Astrocyte (in vitro differentiated cells and primary cell): Measurements from ENCODE around the gene AFF2. TPM values are rescaled to one million over a fixed set of nuclear protein-coding genes. Genes with fewer than 3 reads are reported as not detected.
A peak's percentile ranks its signal among the peaks of the same experiment; 100 is the strongest.

Experiments used
- DNase-seq: peaks from one replicate; pipeline ENCODE4 v3.0.0-alpha.2; 2010; ENCODE audit warnings: low read depth
- FAIRE-seq: peaks from 2 replicates; lab custom pipeline; 2011; peaks lifted over from hg19 to GRCh38; lab: Jason Lieb, UNC
- H2AFZ ChIP-seq: 2 replicates; pipeline ENCODE4 v1.6.0; 2012; ENCODE audit warnings: low read depth, low read length, inconsistent platforms
- H3K27ac ChIP-seq: 2 replicates; pipeline ENCODE4 v1.5.1; 2011; ENCODE audit warnings: low read depth, low read length, inconsistent platforms
- H3K27me3 ChIP-seq: 2 replicates; pipeline ENCODE4 v1.6.0; 2011; ENCODE audit warnings: low read length, inconsistent platforms; ENCODE audit not compliant: insufficient read depth
- H3K36me3 ChIP-seq: 2 replicates; pipeline ENCODE4 v1.5.1; 2011; ENCODE audit warnings: low read length, inconsistent platforms; ENCODE audit not compliant: insufficient read depth
- H3K4me1 ChIP-seq: 2 replicates; pipeline ENCODE4 v1.5.1; 2011; ENCODE audit warnings: low read length, inconsistent platforms; ENCODE audit not compliant: insufficient read depth
- H3K4me2 ChIP-seq: 2 replicates; pipeline ENCODE4 v1.6.0; 2012; ENCODE audit warnings: low read length, inconsistent platforms
- H3K4me3 ChIP-seq: 2 replicates; pipeline ENCODE4 v1.5.1; 2011; ENCODE audit warnings: low read depth, mild to moderate bottlenecking, low read length, inconsistent platforms; ENCODE audit not compliant: insufficient read depth
- H3K79me2 ChIP-seq: 2 replicates; pipeline ENCODE4 v1.6.0; 2012; ENCODE audit warnings: mild to moderate bottlenecking, low read length, inconsistent platforms; ENCODE audit not compliant: insufficient read depth
- H3K9ac ChIP-seq: 2 replicates; pipeline ENCODE4 v1.6.0; 2012; ENCODE audit warnings: mild to moderate bottlenecking, low read length, inconsistent platforms
- H3K9me3 ChIP-seq: 2 replicates; pipeline ENCODE4 v1.5.1; 2012; ENCODE audit warnings: low read depth, mild to moderate bottlenecking, low read length, inconsistent platforms; ENCODE audit not compliant: insufficient read depth
- H4K20me1 ChIP-seq: 2 replicates; pipeline ENCODE4 v1.6.0; 2012; ENCODE audit warnings: low read length, inconsistent platforms; ENCODE audit not compliant: insufficient read depth
- H3K27ac Mint-ChIP-seq: one replicate; pipeline ENCODE4 v1.8.0; 2021; ENCODE audit warnings: mild to moderate bottlenecking, mixed read lengths; ENCODE audit not compliant: unreplicated experiment
- H3K27me3 Mint-ChIP-seq: one replicate; pipeline ENCODE4 v1.8.0; 2021; ENCODE audit warnings: low read depth, mixed read lengths; ENCODE audit not compliant: unreplicated experiment
- H3K36me3 Mint-ChIP-seq: one replicate; pipeline ENCODE4 v1.8.0; 2021; ENCODE audit warnings: low read depth, mixed read lengths; ENCODE audit not compliant: unreplicated experiment
- H3K4me1 Mint-ChIP-seq: one replicate; pipeline ENCODE4 v1.8.0; 2021; ENCODE audit warnings: low read depth, mixed read lengths; ENCODE audit not compliant: unreplicated experiment
- H3K4me3 Mint-ChIP-seq: one replicate; pipeline ENCODE4 v1.8.0; 2021; ENCODE audit warnings: mild to moderate bottlenecking, moderate library complexity, mixed read lengths; ENCODE audit not compliant: unreplicated experiment
- H3K9me3 Mint-ChIP-seq: one replicate; pipeline ENCODE4 v1.8.0; 2021; ENCODE audit warnings: mild to moderate bottlenecking, mixed read lengths; ENCODE audit not compliant: unreplicated experiment
- EZH2 ChIP-seq: IDR thresholded peaks from 2 replicates; pipeline ENCODE4 v1.6.1; 2012; ENCODE audit warnings: mild to moderate bottlenecking, low read length, inconsistent platforms; ENCODE audit not compliant: insufficient read depth
- total RNA-seq: library from RNA; stranded (reverse); gene quantifications from 2 replicates; pipeline ENCODE4 v1.2.1, GENCODE V29; 2021
- TF ChIP-seq, protein P1 (sequence below): IDR thresholded peaks from 2 replicates; pipeline ENCODE4 v1.5.1; 2011; ENCODE audit warnings: low read depth, mild to moderate bottlenecking, inconsistent platforms, low read length, moderate library complexity; ENCODE audit not compliant: insufficient read depth

Gene AFF2
- total RNA-seq, 1 donor from 2014 or later: 8.3 TPM

DNA sequence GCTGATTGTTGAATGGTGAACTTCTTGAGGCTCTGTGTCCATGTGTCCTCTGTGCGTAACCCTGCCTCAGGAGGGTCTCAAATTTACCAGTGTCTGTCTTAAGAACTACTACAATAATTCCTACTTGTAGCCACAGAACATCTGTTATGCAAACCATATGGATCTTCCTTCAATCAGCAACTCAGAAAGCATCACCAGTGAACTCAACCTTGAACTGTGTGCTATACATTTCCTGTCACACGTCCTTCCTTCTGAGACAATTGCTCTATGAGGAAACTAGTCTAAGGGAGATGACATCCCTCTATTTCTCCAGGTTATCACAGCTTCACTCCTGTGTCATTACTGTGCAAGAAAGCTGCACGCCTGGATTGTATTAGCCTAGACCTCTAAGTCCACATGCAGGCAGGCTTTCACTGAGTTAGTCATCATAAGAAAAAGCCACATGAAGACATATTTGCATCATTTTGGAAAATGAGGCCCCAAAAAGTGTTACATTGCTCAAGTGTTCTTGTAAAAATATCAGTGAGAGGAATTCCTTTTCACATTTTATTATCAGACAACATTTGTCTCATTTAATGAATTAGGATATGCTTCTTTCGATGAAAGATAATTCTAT, 157.8 kb downstream of the AFF2 start:
- H3K4me1 ChIP-seq: no peaks in the 10 kb centered on the region
- no peak overlapping the region for H2AFZ ChIP-seq
- Mint-ChIP-seq H3K4me3 (no peak overlapping the region), H3K27me3 (no peaks in the 10 kb centered on the region), H3K9me3 (no peaks in the 10 kb centered on the region), H3K27ac (peak overlapping the region; percentile 84), H3K4me1 (peaks cover 12% of the 10 kb centered on the region), H3K36me3 (no peaks in the 10 kb centered on the region)
- no peak overlapping the region for H3K9ac ChIP-seq
- DNase-seq: no peak
- H4K20me1 ChIP-seq: no peaks in the 10 kb centered on the region
- H3K79me2 ChIP-seq: no peaks in the 10 kb centered on the region
- H3K27me3 ChIP-seq: no peaks in the 10 kb centered on the region
- TF ChIP-seq, protein P1, sequence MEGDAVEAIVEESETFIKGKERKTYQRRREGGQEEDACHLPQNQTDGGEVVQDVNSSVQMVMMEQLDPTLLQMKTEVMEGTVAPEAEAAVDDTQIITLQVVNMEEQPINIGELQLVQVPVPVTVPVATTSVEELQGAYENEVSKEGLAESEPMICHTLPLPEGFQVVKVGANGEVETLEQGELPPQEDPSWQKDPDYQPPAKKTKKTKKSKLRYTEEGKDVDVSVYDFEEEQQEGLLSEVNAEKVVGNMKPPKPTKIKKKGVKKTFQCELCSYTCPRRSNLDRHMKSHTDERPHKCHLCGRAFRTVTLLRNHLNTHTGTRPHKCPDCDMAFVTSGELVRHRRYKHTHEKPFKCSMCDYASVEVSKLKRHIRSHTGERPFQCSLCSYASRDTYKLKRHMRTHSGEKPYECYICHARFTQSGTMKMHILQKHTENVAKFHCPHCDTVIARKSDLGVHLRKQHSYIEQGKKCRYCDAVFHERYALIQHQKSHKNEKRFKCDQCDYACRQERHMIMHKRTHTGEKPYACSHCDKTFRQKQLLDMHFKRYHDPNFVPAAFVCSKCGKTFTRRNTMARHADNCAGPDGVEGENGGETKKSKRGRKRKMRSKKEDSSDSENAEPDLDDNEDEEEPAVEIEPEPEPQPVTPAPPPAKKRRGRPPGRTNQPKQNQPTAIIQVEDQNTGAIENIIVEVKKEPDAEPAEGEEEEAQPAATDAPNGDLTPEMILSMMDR: no peak
- TF ChIP-seq EZH2: no peak
- peak; percentile 41 for FAIRE-seq
- H3K4me2 ChIP-seq: no peak overlapping the region
- no peak overlapping the region for H3K27ac ChIP-seq
- H3K9me3 ChIP-seq: no peaks in the 10 kb centered on the region
- H3K36me3 ChIP-seq: no peaks in the 10 kb centered on the region
- no peak overlapping the region for H3K4me3 ChIP-seq

DNA sequence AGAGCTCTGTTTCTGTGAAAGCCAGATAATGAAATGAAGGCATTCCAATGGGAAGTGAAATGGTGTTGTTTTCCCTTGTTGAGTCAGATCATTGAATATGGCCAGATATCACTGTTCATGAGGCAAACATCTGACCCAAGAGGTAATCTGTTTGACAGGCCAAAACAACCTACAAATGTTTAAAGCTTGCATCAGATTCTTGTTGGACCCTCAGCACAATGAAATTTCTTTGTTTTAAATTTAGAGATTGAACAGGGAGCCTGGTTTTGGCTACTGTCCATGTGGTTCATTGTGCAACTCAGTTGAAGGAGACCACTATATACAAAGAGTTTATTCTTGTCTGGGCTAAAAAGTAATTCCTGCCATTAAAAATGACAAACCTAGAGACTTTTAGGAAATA, 159.1 kb downstream of the AFF2 start:
- Histone ChIP-seq H3K4me3 (no peak overlapping the region), H3K27ac (no peak overlapping the region), H3K27me3 (no peaks in the 10 kb centered on the region), H3K36me3 (no peaks in the 10 kb centered on the region), H2AFZ (no peak overlapping the region), H4K20me1 (no peaks in the 10 kb centered on the region), H3K9me3 (no peaks in the 10 kb centered on the region), H3K4me1 (no peaks in the 10 kb centered on the region), H3K4me2 (no peak overlapping the region), H3K9ac (no peak overlapping the region), H3K79me2 (no peaks in the 10 kb centered on the region)
- no peaks in the 10 kb centered on the region for H3K9me3 Mint-ChIP-seq
- no peak for TF ChIP-seq EZH2
- TF ChIP-seq, protein P1: no peak
- peaks cover 15% of the 10 kb centered on the region for H3K4me1 Mint-ChIP-seq
- FAIRE-seq (no peak), DNase-seq (peak; percentile 47)
- no peaks in the 10 kb centered on the region for H3K27me3 Mint-ChIP-seq
- no peak overlapping the region for H3K27ac Mint-ChIP-seq
- H3K4me3 Mint-ChIP-seq: no peak overlapping the region
- no peaks in the 10 kb centered on the region for H3K36me3 Mint-ChIP-seq

DNA sequence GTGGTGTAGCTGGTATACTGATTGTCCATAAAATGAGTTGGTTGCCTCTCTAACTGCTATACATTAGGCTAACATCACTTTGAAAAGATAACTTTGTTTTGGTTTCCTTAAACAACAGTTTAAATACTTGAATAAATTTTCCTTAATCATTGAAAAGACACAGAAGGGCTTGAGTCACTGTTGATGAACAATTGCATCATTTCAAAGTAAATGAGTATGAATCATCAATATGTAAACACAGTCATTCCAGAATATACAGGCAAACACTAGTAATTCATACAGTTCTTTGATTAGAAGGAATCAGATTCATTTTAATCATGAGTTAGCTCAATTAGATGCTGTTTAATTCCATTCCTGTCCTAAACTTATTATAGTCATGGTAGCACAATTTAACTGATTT, 160.6 kb downstream of the AFF2 start:
- no peak overlapping the region for H3K4me3 ChIP-seq
- H3K4me2 ChIP-seq: no peak overlapping the region
- TF ChIP-seq, protein P1: no peak
- no peak for TF ChIP-seq EZH2
- no peak overlapping the region for H2AFZ ChIP-seq
- H3K27me3 Mint-ChIP-seq: no peaks in the 10 kb centered on the region
- H3K4me1 Mint-ChIP-seq: peaks cover 15% of the 10 kb centered on the region
- H3K9ac ChIP-seq: no peak overlapping the region
- no peaks in the 10 kb centered on the region for H3K27me3 ChIP-seq
- H4K20me1 ChIP-seq: no peaks in the 10 kb centered on the region
- H3K27ac ChIP-seq: no peak overlapping the region
- no peak overlapping the region for H3K27ac Mint-ChIP-seq
- H3K79me2 ChIP-seq: no peaks in the 10 kb centered on the region
- H3K36me3 Mint-ChIP-seq: no peaks in the 10 kb centered on the region
- H3K36me3 ChIP-seq: no peaks in the 10 kb centered on the region
- no peaks in the 10 kb centered on the region for H3K9me3 ChIP-seq
- H3K4me1 ChIP-seq: no peaks in the 10 kb centered on the region
- H3K9me3 Mint-ChIP-seq: no peaks in the 10 kb centered on the region
- no peak overlapping the region for H3K4me3 Mint-ChIP-seq
- DNase-seq (peak; percentile 34), FAIRE-seq (peak; percentile 98)
